GM18868 (cell line): ENCODE measurements around the gene MCF2L2.
A peak's percentile ranks its signal among the peaks of the same experiment; 100 is the strongest.

Source experiments
- ATAC-seq: cut with Tn5 transposase; IDR thresholded peaks from one replicate; pipeline ENCODE4 v1.9.1; 2021; ENCODE audit warnings: mild to moderate bottlenecking, moderate library complexity; ENCODE audit not compliant: unreplicated experiment

The MCF2L2 gene

DNA sequence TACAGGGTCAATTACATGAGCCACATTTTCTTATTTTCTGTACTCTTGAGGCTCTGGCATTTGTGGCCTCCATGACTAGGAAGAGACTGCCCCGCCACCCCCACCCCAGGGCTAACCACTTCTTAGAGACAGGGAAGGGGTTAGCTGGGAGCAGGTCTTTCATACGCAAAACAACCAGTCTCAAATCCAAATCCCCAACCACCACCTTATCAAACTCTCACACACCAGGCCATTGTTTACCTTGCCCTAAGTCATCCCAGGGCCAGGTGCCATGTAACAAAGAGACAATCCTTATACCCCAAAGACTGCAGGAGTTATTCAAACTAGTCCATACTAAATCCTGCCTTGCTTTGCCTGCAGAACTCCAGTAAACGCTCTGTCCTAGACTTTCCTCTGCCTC, 97.5 kb downstream of the MCF2L2 start:
- ATAC-seq, result no peak

DNA sequence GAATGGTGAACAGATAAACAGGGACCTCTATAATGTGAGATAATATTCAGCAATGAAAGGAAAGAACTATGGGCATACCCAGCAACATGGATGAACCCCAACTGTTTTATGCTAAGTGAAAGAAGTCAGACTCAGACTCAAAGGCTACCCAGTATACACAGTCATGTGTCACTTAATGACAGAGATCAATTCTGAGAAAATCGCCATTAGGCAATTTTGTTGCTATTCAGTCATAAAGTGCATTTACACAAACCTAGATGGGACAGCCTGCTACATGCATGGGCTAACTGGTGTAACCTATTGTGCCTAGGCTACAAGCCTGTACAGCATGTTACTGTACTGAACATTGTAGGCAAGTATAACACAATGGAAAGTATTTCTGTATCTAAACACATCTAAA, 98.9 kb downstream of the MCF2L2 start:
- ATAC-seq, result no peak

- ATAC-seq, result no peak
Observed at GRCh38 chr3:183328823-183329222, 99.6 kb downstream of the MCF2L2 start.

DNA sequence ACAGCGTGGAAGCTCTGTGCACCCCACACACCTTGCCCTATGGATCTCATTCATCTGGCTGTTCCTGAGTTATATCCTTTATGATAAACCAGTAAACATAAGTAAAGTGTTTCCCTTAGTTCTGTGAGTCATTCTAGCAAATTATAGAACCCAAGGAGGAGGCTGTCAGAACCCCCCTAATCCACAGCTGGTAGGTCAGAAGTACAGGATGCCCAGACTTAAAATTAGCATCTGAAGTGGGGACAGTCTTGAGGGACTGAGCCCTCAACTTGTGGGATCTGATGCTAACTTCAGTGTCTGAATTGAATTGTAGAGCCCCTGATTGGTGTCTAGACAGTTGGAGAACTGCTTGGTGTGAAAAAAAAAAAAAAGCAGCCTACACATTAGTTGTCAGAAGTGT, 100.3 kb downstream of the MCF2L2 start:
- no peak for ATAC-seq

DNA sequence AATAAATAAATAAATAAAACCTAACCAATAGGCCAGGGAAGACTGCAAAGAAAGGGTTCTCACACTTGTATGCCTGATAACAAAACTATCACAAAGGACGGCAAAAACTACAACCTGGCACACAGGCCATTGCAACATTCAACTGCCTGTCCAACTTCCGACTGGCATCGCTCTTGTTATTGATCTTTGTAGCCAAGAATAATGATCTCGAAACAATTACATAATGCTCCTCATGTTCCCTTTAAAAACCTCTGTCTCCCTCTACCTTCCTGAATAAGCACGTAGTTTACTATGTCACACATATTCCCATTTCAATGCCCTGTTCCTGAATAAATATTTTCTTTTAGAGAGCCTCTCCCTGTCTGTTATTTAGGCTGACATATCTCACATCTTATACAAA, 101.1 kb downstream of the MCF2L2 start:
- ATAC-seq, result no peak

- ATAC-seq, result no peak
Observed at GRCh38 chr3:183324083-183324482, 104.3 kb downstream of the MCF2L2 start.

DNA sequence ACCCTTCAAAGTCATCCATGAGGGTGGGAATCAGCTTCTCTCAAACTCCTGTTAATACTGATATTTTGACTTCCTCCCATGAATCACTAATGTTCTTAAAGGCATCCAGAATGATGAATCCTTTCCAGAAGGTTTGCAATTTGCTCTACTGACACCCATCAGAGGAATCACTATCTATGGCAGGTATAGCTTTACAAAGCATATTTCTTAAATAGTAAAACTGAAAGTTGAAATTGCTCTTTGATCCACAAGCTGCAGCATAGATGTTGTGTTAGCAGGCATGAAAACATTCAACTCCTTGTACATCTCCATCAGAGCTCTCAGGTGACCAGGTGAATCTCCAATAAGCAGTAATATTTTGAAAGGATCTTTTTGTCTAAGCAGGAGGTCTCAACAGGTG, 109.0 kb downstream of the MCF2L2 start:
- no peak for ATAC-seq

DNA sequence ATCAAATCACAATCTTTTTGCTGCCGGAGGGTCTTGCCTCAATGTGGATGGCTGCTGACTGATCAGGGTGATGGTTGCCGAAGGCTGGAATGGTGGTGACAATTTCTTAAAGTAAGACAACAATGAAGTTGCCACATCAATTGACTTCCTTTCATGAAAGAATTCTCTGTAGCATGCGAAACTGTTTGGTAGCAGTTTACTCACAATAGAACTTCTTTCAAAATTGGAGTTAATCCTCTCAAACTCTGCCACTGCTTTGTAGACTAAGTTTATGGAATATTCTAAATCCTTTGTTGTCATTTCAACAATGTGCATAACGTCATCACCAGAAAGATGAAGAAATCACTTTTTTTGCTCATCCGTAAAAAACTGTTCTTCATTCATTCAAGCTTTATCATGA, 109.5 kb downstream of the MCF2L2 start:
- ATAC-seq, result no peak

GRCh38 chr3:183317886-183318865, 110.2 kb downstream of the MCF2L2 start:
- no peak for ATAC-seq

- no peak for ATAC-seq
Observed at GRCh38 chr3:183317271-183317670, 111.1 kb downstream of the MCF2L2 start.

GRCh38 chr3:183315739-183316138, 112.7 kb downstream of the MCF2L2 start:
- ATAC-seq, result no peak

DNA sequence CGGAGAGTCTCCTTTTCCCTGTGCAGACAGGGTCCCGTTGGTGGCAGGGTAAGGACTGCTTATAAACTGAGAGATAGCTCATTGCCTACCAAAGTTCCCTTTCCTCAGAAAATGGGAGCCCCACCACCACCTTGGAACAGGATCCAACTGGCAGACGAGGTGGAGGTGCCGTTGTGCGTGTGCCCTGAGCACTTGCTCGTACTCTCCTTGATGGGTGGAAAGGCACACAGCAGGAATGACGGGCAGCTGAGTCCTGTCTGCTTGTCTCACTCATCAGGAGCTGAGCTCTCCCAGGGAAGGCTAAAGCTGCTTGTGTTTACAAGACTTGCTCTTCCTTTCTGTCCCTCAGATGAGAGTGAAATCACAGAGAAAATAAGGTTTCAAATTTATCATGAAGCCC, 114.7 kb downstream of the MCF2L2 start:
- ATAC-seq, result no peak

GRCh38 chr3:183313351-183313750, 115.1 kb downstream of the MCF2L2 start:
- ATAC-seq, result no peak

DNA sequence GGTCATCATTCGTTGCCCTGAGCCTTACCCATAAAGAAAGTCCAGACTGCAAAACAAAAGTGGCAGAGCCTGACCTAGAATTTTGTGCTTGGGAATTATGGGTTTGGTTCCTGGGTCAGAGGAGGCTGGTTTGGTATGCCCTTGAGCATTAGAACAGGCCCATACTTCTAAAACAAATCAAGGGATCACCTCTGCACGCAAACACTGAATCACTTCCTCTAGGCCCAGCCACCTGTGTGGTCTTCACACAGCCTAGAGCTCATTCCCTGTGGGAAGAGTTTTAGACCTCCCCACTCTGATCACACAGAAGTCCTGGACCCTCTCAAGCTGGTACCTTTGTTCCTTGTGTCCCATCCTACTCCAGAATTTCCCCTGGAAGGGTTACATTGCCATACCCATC, 116.0 kb downstream of the MCF2L2 start:
- ATAC-seq, result no peak

GRCh38 chr3:183310936-183311335, 117.5 kb downstream of the MCF2L2 start:
- no peak for ATAC-seq

- ATAC-seq, result no peak
Observed at GRCh38 chr3:183309276-183309675, 119.1 kb downstream of the MCF2L2 start.

- no peak for ATAC-seq
Observed at GRCh38 chr3:183308751-183309150, 119.7 kb downstream of the MCF2L2 start.

GRCh38 chr3:183307749-183308148, 120.7 kb downstream of the MCF2L2 start:
- no peak for ATAC-seq

DNA sequence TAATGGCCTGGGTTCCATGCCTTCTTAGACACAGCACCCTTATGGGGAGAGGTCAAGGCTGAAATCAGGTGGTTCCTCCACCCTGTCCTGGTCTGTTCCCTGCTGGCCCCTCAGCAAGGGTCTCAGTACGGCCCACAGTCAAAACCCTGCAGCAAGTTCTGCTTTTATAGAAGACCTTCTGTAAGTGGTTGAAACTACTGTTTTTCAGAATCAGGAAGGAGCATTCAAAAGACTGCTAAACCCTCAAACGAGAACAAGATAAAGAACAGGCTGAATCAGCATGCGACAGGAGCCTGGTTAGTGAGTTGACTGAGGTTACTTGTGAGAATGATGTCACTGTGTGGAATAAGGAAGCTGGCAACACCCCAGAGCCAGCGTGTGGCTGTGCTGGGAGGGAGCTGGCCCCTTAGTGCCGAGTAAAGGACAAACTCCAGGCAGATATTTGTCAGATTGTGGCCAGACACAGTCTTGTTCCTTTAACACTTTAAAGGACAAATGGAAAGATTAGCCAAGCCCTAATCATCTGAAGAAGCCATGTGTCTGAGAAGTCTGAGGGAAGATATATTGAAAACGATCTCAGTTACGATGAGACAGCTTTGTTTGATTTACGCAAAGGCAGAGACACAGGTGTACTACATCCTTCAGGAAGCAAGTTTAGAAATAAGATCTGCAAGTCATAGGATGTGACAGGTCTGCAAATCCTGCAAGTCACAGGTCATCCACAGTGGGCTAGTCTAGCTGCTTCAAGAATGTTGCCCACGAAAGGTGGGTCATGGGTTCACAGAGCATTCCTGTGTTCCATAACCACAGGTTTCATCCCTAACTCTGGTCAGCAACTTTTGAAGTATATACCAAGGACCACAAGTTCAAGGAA, 121.4 kb downstream of the MCF2L2 start:
- peak; percentile 94 for ATAC-seq

DNA sequence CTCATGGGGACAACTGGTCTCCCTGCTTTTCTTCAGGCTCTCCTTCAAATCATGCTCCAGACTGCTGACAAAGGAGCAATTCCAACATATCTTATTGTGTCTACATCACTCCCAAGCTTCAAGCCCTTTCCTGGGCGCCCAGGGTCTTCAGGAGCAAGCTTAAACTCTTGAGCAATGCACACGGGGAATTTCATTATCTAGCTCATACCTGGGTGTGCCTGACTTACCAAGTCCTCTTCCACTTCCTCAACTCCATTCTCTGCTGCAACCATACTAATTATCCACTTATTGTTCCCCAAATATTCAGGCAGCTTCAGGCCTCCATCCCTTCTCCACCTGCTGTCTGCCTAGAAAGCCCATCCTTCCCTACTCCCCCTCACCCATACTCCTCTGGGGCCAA, 124.7 kb downstream of the MCF2L2 start:
- ATAC-seq, result no peak

DNA sequence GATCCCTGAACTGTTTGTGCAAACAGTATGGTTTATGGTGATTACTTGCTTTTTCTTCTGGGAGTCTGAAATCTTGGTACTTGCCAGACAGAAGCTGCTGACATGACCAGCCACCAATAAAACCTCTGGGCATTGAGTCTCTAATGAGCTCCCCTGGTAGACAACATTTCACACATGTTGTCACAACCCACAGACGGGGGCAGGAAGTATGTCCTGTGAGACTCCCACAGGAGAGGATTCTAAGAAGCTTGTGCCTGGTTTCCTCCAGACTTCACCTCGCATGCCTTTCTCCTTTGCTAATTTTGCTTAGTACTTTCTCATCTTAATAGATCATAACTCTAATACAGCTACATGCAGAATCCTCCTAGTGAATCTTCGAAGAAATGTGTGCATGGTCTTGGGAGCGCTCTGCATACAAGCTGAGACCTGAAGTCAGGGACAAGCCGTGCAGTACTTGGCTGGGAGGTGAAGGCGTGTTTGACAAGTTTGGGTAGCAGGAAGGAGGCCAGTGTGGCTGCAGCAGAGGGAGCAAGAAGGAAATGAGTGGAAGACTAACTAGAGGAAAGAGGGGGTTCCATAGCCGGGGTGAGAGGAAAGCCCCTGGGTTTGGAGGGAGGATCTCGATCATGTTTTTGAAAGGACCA, 126.4 kb downstream of the MCF2L2 start:
- ATAC-seq, result no peak
